Mucosa of descending colon (tissue), 3 donors: ENCODE data around the gene MIAT. TPM values are rescaled to one million over a fixed set of nuclear protein-coding genes. Genes with fewer than 3 reads are reported as not detected.

Experiments
- ATAC-seq: fragments of 200-7000 bp; cut with Tn5 transposase; one replicate; pipeline ENCODE4 v1.9.1; 2020; ENCODE audit warnings: mild to moderate bottlenecking, moderate library complexity
- DNase-seq, 3 donors: peaks; one replicate each; pipeline ENCODE4 v3.0.0-alpha.2; 2020
- H3K36me3 ChIP-seq: fragments of 200-600 bp; one replicate; pipeline ENCODE4 v1.8.0; 2021; ENCODE audit warnings: low read depth, mild to moderate bottlenecking
- H3K4me1 ChIP-seq: fragments of 200-600 bp; one replicate; pipeline ENCODE4 v1.8.0; 2021; ENCODE audit warnings: low read depth, mild to moderate bottlenecking
- H3K4me3 ChIP-seq: fragments of 200-600 bp; one replicate; pipeline ENCODE4 v1.8.0; 2021; ENCODE audit warnings: mild to moderate bottlenecking
- H3K9me3 ChIP-seq: fragments of 200-600 bp; one replicate; pipeline ENCODE4 v1.8.0; 2021; ENCODE audit warnings: mild to moderate bottlenecking
- intact Hi-C, 2 donors: fragments of 100-400 bp; cut with DNase I in 1 of 2; cut with micrococcal nuclease in 1 of 2; formaldehyde crosslinking; loops; one replicate each; pipeline versions ENCODE4 v1.11.0 to v1.11.1; 2022; cut with DNase I, micrococcal nuclease
- total RNA-seq, 3 donors: library from RNA; stranded (reverse); fragmentation: NEBNext Ultra II Directional in 2 of 3; extraction: Animal tissue kit (Norgen Biotek cat#: 25700) in 2 of 3; gene quantifications; one replicate each; pipeline versions ENCODE4 v1.2.1 to v1.2.4, GENCODE V29; 2021 to 2023
- TF ChIP-seq, protein P1 (sequence below): fragments of 200-600 bp; IDR thresholded peaks from one replicate; pipeline ENCODE4 v1.8.0; 2022; ENCODE audit warnings: antibody characterized with exemption, mild to moderate bottlenecking
- donor health status: DM: no; HTN: no; CAD: no; lungs with moderate emphysema.
- donor health status: DM: no; HTN: no; CAD: no.
- donor health status: DM: no; HTN: yes; CAD: no.

The MIAT gene
- total RNA-seq, 3 donors from 2014 or later = 3.3 to 7.1 (median 3.5) TPM

- TF ChIP-seq, protein P1, sequence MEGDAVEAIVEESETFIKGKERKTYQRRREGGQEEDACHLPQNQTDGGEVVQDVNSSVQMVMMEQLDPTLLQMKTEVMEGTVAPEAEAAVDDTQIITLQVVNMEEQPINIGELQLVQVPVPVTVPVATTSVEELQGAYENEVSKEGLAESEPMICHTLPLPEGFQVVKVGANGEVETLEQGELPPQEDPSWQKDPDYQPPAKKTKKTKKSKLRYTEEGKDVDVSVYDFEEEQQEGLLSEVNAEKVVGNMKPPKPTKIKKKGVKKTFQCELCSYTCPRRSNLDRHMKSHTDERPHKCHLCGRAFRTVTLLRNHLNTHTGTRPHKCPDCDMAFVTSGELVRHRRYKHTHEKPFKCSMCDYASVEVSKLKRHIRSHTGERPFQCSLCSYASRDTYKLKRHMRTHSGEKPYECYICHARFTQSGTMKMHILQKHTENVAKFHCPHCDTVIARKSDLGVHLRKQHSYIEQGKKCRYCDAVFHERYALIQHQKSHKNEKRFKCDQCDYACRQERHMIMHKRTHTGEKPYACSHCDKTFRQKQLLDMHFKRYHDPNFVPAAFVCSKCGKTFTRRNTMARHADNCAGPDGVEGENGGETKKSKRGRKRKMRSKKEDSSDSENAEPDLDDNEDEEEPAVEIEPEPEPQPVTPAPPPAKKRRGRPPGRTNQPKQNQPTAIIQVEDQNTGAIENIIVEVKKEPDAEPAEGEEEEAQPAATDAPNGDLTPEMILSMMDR = no peak
- no peaks in the 10 kb centered on the region for H3K36me3 ChIP-seq
- DNase-seq (no peak), ATAC-seq (no peak)
- H3K4me3 ChIP-seq = no peak overlapping the region
- intact Hi-C loops = no loop called here
- H3K9me3 ChIP-seq = no peaks in the 10 kb centered on the region
- H3K4me1 ChIP-seq = peaks cover 11% of the 10 kb centered on the region
These were observed 11.2 kb upstream of the MIAT start for GRCh38 chr22:26646158-26646557.

- ATAC-seq (peak; percentile 35), DNase-seq (no peak)
- Histone ChIP-seq H3K4me3 (no peak overlapping the region), H3K36me3 (no peaks in the 10 kb centered on the region), H3K4me1 (peaks cover 11% of the 10 kb centered on the region), H3K9me3 (no peaks in the 10 kb centered on the region)
- intact Hi-C loops = no loop called here
- TF ChIP-seq, protein P1 = no peak
These were observed 9.3 kb upstream of the MIAT start for GRCh38 chr22:26648011-26648497.

- DNase-seq (no peak), ATAC-seq (no peak)
- no peak overlapping the region for H3K4me3 ChIP-seq
- intact Hi-C loops = no loop called here
- H3K9me3 ChIP-seq = no peaks in the 10 kb centered on the region
- H3K4me1 ChIP-seq = peaks cover 7% of the 10 kb centered on the region
- TF ChIP-seq, protein P1 = no peak
- H3K36me3 ChIP-seq = no peaks in the 10 kb centered on the region
These were observed 8.6 kb upstream of the MIAT start for GRCh38 chr22:26648528-26649388.

DNA sequence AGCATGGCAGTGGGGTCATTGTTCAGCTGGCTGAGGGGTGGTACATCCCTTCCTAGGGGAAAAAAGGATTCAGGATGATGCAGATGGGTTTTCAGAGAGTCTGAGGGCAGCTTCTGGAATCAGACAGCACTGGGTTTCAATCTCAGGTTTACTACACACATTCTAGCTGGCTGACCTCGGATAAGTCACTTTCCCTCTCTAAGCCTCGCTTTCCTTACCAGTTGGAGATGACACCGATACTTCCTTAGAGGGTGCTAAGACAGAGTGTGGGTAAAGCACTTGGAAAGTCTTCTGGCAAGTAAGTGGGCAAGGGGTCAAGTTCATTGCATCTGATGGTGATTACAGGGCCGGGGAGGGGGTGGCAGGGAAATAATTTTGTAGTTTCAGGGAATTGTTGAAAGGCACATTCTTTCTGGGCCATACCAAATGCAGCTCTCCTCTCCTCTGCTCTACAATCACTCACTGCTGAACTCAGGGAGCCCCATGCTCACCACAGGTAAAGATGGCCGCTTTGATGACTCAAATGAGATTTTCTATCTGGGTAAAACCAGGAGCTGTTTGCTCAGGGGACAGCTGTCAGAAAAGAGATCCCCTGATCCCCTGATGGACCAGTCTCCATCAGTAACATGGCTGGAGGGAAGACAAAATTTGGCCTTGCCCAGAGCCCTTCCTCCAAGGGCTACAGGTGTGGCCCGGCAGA, 6.5 kb upstream of the MIAT start:
- intact Hi-C loops = no loop called here
- H3K4me1 ChIP-seq = no peaks in the 10 kb centered on the region

GRCh38 chr22:26651815-26652214, 5.6 kb upstream of the MIAT start:
- Histone ChIP-seq H3K36me3 (no peaks in the 10 kb centered on the region), H3K4me1 (peaks cover under 1% of the 10 kb centered on the region), H3K9me3 (no peaks in the 10 kb centered on the region), H3K4me3 (no peak overlapping the region)
- TF ChIP-seq, protein P1 = no peak
- DNase-seq = no peak
- no peak for ATAC-seq
- intact Hi-C loops = no loop called here

More for the DNA sequence above, 6.5 kb upstream of the MIAT start:
- ATAC-seq (no peak), DNase-seq (no peak)
- TF ChIP-seq, protein P1 = no peak
- H3K36me3 ChIP-seq = no peaks in the 10 kb centered on the region
- H3K4me3 ChIP-seq = no peak overlapping the region
- no peaks in the 10 kb centered on the region for H3K9me3 ChIP-seq
